SK-N-SH (cell line): ENCODE results near the gene OR52E1. TPM values are rescaled to one million over a fixed set of nuclear protein-coding genes. Genes with fewer than 3 reads are reported as not detected.

ENCODE experiments used
- CTCF ChIA-PET: fragments of 300-600, 350-600 bp; formaldehyde crosslinking; extraction: SDS; loops from one replicate; lab custom pipeline; 2021; lab: Yijun Ruan, JAX
- POLR2A ChIA-PET: fragments of 350-600 bp; sonication (Branson Sonifier 250); formaldehyde crosslinking; extraction: SDS; loops from one replicate; lab custom pipeline; 2020; ENCODE audit warnings: antibody characterized with exemption, inconsistent platforms; lab: Yijun Ruan, JAX
- DNase-seq: peaks from one replicate; pipeline ENCODE4 v3.0.0; 2012
- H2AFZ ChIP-seq: fragments of 200-600 bp; sonication (generic); 2 replicates; pipeline ENCODE4 v1.8.1; 2016; ENCODE audit warnings: antibody characterized with exemption, mild to moderate bottlenecking, low read depth
- H3F3A ChIP-seq: fragments of 200-600 bp; sonication (generic); replicated peaks from 2 replicates; pipeline ENCODE3; 2016; ENCODE audit warnings: antibody characterized with exemption, mild to moderate bottlenecking; ENCODE audit not compliant: insufficient read depth
- H3K27ac ChIP-seq, 2 experiments: fragments of 200-500 bp in 1 of 2; fragments of 200-600 bp in 1 of 2; sonication (Bioruptor generic) in 1 of 2; sonication (generic), shearing (Covaris generic) in 1 of 2; 2 replicates each; pipeline versions ENCODE4 v1.5.1 to v1.6.1; 2014 to 2016; ENCODE audit warnings: low read depth in 2 of 2, inconsistent platforms in 1 of 2, low read length in 1 of 2, mild to moderate bottlenecking in 1 of 2, mixed read lengths in 1 of 2
- H3K27me3 ChIP-seq: fragments of 200-600 bp; sonication (generic), shearing (Covaris generic); 2 replicates; pipeline ENCODE4 v1.6.1; 2016; ENCODE audit warnings: mixed run types; ENCODE audit not compliant: insufficient read depth
- H3K36me3 ChIP-seq, 2 experiments: fragments of 200-500 bp in 1 of 2; fragments of 200-600 bp in 1 of 2; sonication (Bioruptor generic) in 1 of 2; sonication (generic) in 1 of 2; replicated peaks in 1 of 2; 2 replicates each; pipeline versions ENCODE3 to v1.5.1; 2014 to 2016; ENCODE audit warnings: low read length in 1 of 2, mild to moderate bottlenecking in 1 of 2; ENCODE audit not compliant: insufficient read depth in 2 of 2, control insufficient read depth in 1 of 2
- H3K4me1 ChIP-seq, 2 experiments: fragments of 200-500 bp in 1 of 2; fragments of 200-600 bp in 1 of 2; sonication (Bioruptor generic) in 1 of 2; sonication (generic), shearing (Covaris generic) in 1 of 2; 2 replicates each; pipeline versions ENCODE4 v1.5.1 to v1.6.1; 2014 to 2016; ENCODE audit warnings: low read depth in 1 of 2, low read length in 1 of 2, mixed run types in 1 of 2; ENCODE audit not compliant: insufficient read depth in 2 of 2, control insufficient read depth in 1 of 2
- H3K4me2 ChIP-seq: fragments of 200-600 bp; sonication (generic), shearing (Covaris generic); 2 replicates; pipeline ENCODE4 v1.6.1; 2017; ENCODE audit warnings: mixed run types
- H3K4me3 ChIP-seq, 2 experiments: fragments of 200-500 bp in 1 of 2; fragments of 200-600 bp in 1 of 2; sonication (Bioruptor generic) in 1 of 2; sonication (generic), shearing (Covaris generic) in 1 of 2; 2 replicates each; pipeline versions ENCODE4 v1.5.1 to v1.8.1; 2014 to 2016; ENCODE audit warnings: low read depth in 2 of 2, inconsistent platforms in 1 of 2, low read length in 1 of 2, mild to moderate bottlenecking in 1 of 2, mixed read lengths in 1 of 2, moderate library complexity in 1 of 2
- H3K79me2 ChIP-seq: fragments of 200-600 bp; sonication (generic); 2 replicates; pipeline ENCODE4 v1.8.1; 2017; ENCODE audit warnings: mild to moderate bottlenecking; ENCODE audit not compliant: insufficient read depth
- H3K9ac ChIP-seq: fragments of 200-600 bp; sonication (generic); 2 replicates; pipeline ENCODE4 v1.6.1; 2017; ENCODE audit warnings: mixed run types
- H3K9me2 ChIP-seq: fragments of 200-600 bp; sonication (generic); 2 replicates; pipeline ENCODE4 v1.6.1; 2017; ENCODE audit warnings: mixed run types
- H3K9me3 ChIP-seq: fragments of 200-600 bp; sonication (generic); 2 replicates; pipeline ENCODE4 v1.6.1; 2017; ENCODE audit warnings: mixed run types, mild to moderate bottlenecking, moderate library complexity
- H4K20me1 ChIP-seq: fragments of 200-600 bp; sonication (generic); 2 replicates; pipeline ENCODE4 v1.6.1; 2017; ENCODE audit warnings: mild to moderate bottlenecking, mixed run types; ENCODE audit not compliant: insufficient read depth
- CHD2 ChIP-seq: fragments of 150-350 bp; IDR thresholded peaks from 2 replicates; pipeline ENCODE4 v1.6.1; 2018; ENCODE audit warnings: low read length; ENCODE audit not compliant: partially characterized antibody
- FOXJ3 ChIP-seq: sonication (generic); formaldehyde crosslinking; IDR thresholded peaks from 2 replicates; pipeline ENCODE4 v1.5.1; 2020; ENCODE audit warnings: mild to moderate bottlenecking, missing genetic modification reagents
- FOXM1 ChIP-seq: IDR thresholded peaks from 2 replicates; pipeline ENCODE4 v1.4.0; 2012; ENCODE audit warnings: low read depth, mild to moderate bottlenecking
- GATA2 ChIP-seq: sonication (generic); formaldehyde crosslinking; IDR thresholded peaks from 2 replicates; pipeline ENCODE4 v1.5.0; 2020; ENCODE audit warnings: mild to moderate bottlenecking, missing genetic modification reagents
- MEF2A ChIP-seq: IDR thresholded peaks from 2 replicates; pipeline ENCODE4 v1.4.0; 2012; ENCODE audit warnings: low read depth, borderline replicate concordance
- NFIC ChIP-seq: IDR thresholded peaks from 2 replicates; pipeline ENCODE4 v1.4.0; 2012; ENCODE audit warnings: borderline replicate concordance
- POLR2AphosphoS5 ChIP-seq: IDR thresholded peaks from 2 replicates; pipeline ENCODE4 v1.6.1; 2012; ENCODE audit warnings: low read depth, low read length
- TCF12 ChIP-seq: IDR thresholded peaks from 2 replicates; pipeline ENCODE4 v1.4.0; 2012
- TEAD4 ChIP-seq: IDR thresholded peaks from 2 replicates; pipeline ENCODE4 v1.4.0; 2012; ENCODE audit warnings: mild to moderate bottlenecking, borderline replicate concordance; ENCODE audit not compliant: insufficient read depth
- USF1 ChIP-seq: IDR thresholded peaks from 2 replicates; pipeline ENCODE4 v1.4.0; 2012; ENCODE audit warnings: low read depth, borderline replicate concordance
- whole genome bisulfite sequencing: methylation state at CpG from one replicate; pipeline ENCODE4 v1.1.6; 2017; ENCODE audit warnings: low lambda C conversion rate; 5-methylcytosine and 5-hydroxymethylcytosine counted together
- polyA plus RNA-seq, 3 experiments: library from polyadenylated mRNA; depleted of rRNA; stranded (reverse); fragments of >200 nt; gene quantifications; 2 replicates each; pipeline ENCODE4 v1.2.3, GENCODE V29; 2012
- TF ChIP-seq, protein P1 (sequence below): fragments of 200-600 bp; sonication (generic); IDR thresholded peaks from 2 replicates; pipeline ENCODE4 v1.6.1; 2017; ENCODE audit warnings: antibody characterized with exemption, mild to moderate bottlenecking, moderate library complexity
- TF ChIP-seq, protein P2 (sequence below): IDR thresholded peaks from 2 replicates; pipeline ENCODE4 v1.6.1; 2012; ENCODE audit warnings: mild to moderate bottlenecking, low read depth, low read length, moderate library complexity
- TF ChIP-seq, protein P3 (sequence below): IDR thresholded peaks from 2 replicates; pipeline ENCODE4; 2012

OR52E1 gene
- polyA plus RNA-seq, 1 of the 3 experiments (the other 2 are of a cell fraction) = not detected

GRCh38 chr11:5040876-5041275 lies 28.5 kb upstream of the OR52E1 start (continued):
- TF ChIP-seq POLR2AphosphoS5 = no peak
- TF ChIP-seq MEF2A = no peak
- no peak for TF ChIP-seq GATA2 (CRISPR knock-in tag)

DNA sequence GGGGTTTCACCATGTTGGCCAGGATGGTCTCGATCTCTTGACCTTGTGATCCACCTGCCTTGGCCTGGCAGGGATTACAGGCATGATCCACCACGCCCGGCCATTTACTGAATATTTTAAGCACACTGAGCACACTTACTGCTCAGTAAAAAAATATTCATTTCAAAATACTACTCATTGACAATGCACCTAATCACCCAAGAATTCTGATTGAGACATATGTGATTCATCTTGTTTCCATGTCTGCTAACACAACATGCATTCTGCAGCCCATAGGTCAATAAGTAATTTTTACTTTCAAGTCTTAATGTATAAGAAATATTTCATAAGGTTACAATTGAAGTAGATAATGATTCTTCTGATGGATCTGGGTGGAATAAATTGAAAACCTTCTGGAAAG lies 27.3 kb upstream of the OR52E1 start:
- H2AFZ ChIP-seq = no peak overlapping the region
- no peaks in the 10 kb centered on the region for H3K9me3 ChIP-seq
- CTCF ChIA-PET = no interaction called here
- no peaks in the 10 kb centered on the region for H3K79me2 ChIP-seq
- H3K4me3 ChIP-seq = no peak overlapping the region
- H3K36me3 ChIP-seq = no peaks in the 10 kb centered on the region
- H3F3A ChIP-seq = no peaks in the 10 kb centered on the region
- POLR2A ChIA-PET = no interaction called here
- no peaks in the 10 kb centered on the region for H4K20me1 ChIP-seq
- H3K27ac ChIP-seq = no peak overlapping the region
- no peak for TF ChIP-seq FOXM1
- no peak for TF ChIP-seq FOXJ3 (CRISPR knock-in tag)
- TF ChIP-seq, protein P1, sequence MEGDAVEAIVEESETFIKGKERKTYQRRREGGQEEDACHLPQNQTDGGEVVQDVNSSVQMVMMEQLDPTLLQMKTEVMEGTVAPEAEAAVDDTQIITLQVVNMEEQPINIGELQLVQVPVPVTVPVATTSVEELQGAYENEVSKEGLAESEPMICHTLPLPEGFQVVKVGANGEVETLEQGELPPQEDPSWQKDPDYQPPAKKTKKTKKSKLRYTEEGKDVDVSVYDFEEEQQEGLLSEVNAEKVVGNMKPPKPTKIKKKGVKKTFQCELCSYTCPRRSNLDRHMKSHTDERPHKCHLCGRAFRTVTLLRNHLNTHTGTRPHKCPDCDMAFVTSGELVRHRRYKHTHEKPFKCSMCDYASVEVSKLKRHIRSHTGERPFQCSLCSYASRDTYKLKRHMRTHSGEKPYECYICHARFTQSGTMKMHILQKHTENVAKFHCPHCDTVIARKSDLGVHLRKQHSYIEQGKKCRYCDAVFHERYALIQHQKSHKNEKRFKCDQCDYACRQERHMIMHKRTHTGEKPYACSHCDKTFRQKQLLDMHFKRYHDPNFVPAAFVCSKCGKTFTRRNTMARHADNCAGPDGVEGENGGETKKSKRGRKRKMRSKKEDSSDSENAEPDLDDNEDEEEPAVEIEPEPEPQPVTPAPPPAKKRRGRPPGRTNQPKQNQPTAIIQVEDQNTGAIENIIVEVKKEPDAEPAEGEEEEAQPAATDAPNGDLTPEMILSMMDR = no peak
- TF ChIP-seq, protein P2, sequence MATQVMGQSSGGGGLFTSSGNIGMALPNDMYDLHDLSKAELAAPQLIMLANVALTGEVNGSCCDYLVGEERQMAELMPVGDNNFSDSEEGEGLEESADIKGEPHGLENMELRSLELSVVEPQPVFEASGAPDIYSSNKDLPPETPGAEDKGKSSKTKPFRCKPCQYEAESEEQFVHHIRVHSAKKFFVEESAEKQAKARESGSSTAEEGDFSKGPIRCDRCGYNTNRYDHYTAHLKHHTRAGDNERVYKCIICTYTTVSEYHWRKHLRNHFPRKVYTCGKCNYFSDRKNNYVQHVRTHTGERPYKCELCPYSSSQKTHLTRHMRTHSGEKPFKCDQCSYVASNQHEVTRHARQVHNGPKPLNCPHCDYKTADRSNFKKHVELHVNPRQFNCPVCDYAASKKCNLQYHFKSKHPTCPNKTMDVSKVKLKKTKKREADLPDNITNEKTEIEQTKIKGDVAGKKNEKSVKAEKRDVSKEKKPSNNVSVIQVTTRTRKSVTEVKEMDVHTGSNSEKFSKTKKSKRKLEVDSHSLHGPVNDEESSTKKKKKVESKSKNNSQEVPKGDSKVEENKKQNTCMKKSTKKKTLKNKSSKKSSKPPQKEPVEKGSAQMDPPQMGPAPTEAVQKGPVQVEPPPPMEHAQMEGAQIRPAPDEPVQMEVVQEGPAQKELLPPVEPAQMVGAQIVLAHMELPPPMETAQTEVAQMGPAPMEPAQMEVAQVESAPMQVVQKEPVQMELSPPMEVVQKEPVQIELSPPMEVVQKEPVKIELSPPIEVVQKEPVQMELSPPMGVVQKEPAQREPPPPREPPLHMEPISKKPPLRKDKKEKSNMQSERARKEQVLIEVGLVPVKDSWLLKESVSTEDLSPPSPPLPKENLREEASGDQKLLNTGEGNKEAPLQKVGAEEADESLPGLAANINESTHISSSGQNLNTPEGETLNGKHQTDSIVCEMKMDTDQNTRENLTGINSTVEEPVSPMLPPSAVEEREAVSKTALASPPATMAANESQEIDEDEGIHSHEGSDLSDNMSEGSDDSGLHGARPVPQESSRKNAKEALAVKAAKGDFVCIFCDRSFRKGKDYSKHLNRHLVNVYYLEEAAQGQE = no peak
- TF ChIP-seq USF1 = no peak
- TF ChIP-seq MEF2A = no peak
- TF ChIP-seq CHD2 = no peak
- TF ChIP-seq NFIC = no peak
- TF ChIP-seq, protein P3, sequence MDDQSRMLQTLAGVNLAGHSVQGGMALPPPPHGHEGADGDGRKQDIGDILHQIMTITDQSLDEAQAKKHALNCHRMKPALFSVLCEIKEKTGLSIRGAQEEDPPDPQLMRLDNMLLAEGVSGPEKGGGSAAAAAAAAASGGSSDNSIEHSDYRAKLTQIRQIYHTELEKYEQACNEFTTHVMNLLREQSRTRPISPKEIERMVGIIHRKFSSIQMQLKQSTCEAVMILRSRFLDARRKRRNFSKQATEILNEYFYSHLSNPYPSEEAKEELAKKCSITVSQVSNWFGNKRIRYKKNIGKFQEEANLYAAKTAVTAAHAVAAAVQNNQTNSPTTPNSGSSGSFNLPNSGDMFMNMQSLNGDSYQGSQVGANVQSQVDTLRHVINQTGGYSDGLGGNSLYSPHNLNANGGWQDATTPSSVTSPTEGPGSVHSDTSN = no peak
- TF ChIP-seq POLR2AphosphoS5 = no peak
- TF ChIP-seq TEAD4 = no peak
- no peak for TF ChIP-seq TCF12
- TF ChIP-seq, all 33 proteins: peak for 0
- Histone ChIP-seq H3K4me1 (no peaks in the 10 kb centered on the region), H3K4me2 (no peak overlapping the region), H3K9ac (no peak overlapping the region), H3K27me3 (no peaks in the 10 kb centered on the region), H3K9me2 (no peaks in the 10 kb centered on the region)
- DNase-seq = no peak
- WGBS = 2% methylated on average over 3 of the region's 3 CpGs
